Endothelial cell of umbilical vein (primary cell): ENCODE measurements around the gene EFNA5. TPM values are rescaled to one million over a fixed set of nuclear protein-coding genes. Genes with fewer than 3 reads are reported as not detected.

ENCODE experiments used
- BruUV-seq: library from RNA; stranded (reverse); fragments of 400-500 nt; replicated peaks from 2 replicates; lab custom pipeline; 2021; lab: Mats Ljungman, UMichigan
- CTCF ChIA-PET: fragments of 300-600, 350-600 bp; sonication (Branson Sonifier 250); formaldehyde crosslinking; loops from one replicate; lab custom pipeline; 2021; ENCODE audit warnings: antibody characterized with exemption, inconsistent platforms; lab: Charles Lee
- POLR2A ChIA-PET: fragments of 300-600, 350-600 bp; sonication (Branson Sonifier 250); formaldehyde crosslinking; loops from one replicate; lab custom pipeline; 2021; ENCODE audit warnings: antibody characterized with exemption, inconsistent platforms; lab: Charles Lee
- DNase-seq: peaks from one replicate; pipeline ENCODE4 v3.0.0-alpha.2; 2011; ENCODE audit warnings: low read depth, low spot score
- FAIRE-seq: peaks from 2 replicates; lab custom pipeline; 2011; peaks lifted over from hg19 to GRCh38; lab: Jason Lieb, UNC
- H2AFZ ChIP-seq: 2 replicates; pipeline ENCODE4 v1.6.0; 2012; ENCODE audit warnings: low read depth, low read length, control low read depth, inconsistent platforms
- H3K27ac ChIP-seq: 2 replicates; pipeline ENCODE4 v1.5.1; 2011; ENCODE audit warnings: low read depth, mild to moderate bottlenecking, control low read depth, low read length, moderate library complexity; ENCODE audit not compliant: insufficient read depth
- H3K27me3 ChIP-seq, 2 experiments: 2 replicates each; pipeline versions ENCODE4 v1.6.0 to v1.6.1; 2011; ENCODE audit warnings: low read length in 2 of 2, mixed read lengths in 1 of 2; ENCODE audit not compliant: control insufficient read depth in 2 of 2, insufficient read depth in 2 of 2
- H3K36me3 ChIP-seq, 2 experiments: 2 replicates in 1 of 2; 3 replicates in 1 of 2; pipeline ENCODE4 v1.5.1; 2011; ENCODE audit warnings: low read length in 2 of 2, mild to moderate bottlenecking in 1 of 2, moderate library complexity in 1 of 2; ENCODE audit not compliant: control insufficient read depth in 2 of 2, insufficient read depth in 2 of 2; ENCODE audit errors: extremely low read depth in 1 of 2
- H3K4me1 ChIP-seq: 3 replicates; pipeline ENCODE4 v1.5.1; 2011; ENCODE audit warnings: mild to moderate bottlenecking, low read length; ENCODE audit not compliant: control insufficient read depth, insufficient read depth; ENCODE audit errors: extremely low read depth
- H3K4me2 ChIP-seq: 2 replicates; pipeline ENCODE4 v1.6.1; 2011; ENCODE audit warnings: low read length, control low read depth, mixed read lengths; ENCODE audit not compliant: insufficient read depth
- H3K4me3 ChIP-seq, 3 experiments: fragments of 200-600 bp in 1 of 3; sonication (generic), shearing (Covaris generic) in 1 of 3; replicated peaks in 1 of 3; 2 replicates each; pipeline ENCODE4 v1.5.1; 2011 to 2016; ENCODE audit warnings: control low read depth in 3 of 3, low read length in 3 of 3, mild to moderate bottlenecking in 2 of 3, inconsistent platforms in 1 of 3, low read depth in 1 of 3, moderate library complexity in 1 of 3; ENCODE audit not compliant: insufficient read depth in 1 of 3
- H3K79me2 ChIP-seq: 2 replicates; pipeline ENCODE4 v1.6.0; 2012; ENCODE audit warnings: low read length, inconsistent platforms; ENCODE audit not compliant: control insufficient read depth, insufficient read depth
- H3K9ac ChIP-seq: replicated peaks from 2 replicates; pipeline ENCODE3; 2011; ENCODE audit warnings: low read length, control low read depth; ENCODE audit not compliant: insufficient read depth; ENCODE audit errors: extremely low read depth
- H3K9me1 ChIP-seq: replicated peaks from 3 replicates; pipeline ENCODE4 v1.6.0; 2011; ENCODE audit warnings: mild to moderate bottlenecking, low read length; ENCODE audit not compliant: control insufficient read depth, insufficient read depth; ENCODE audit errors: extremely low read depth
- H3K9me3 ChIP-seq: replicated peaks from 2 replicates; pipeline ENCODE4 v1.5.1; 2012; ENCODE audit warnings: low read length, inconsistent platforms; ENCODE audit not compliant: control insufficient read depth, insufficient read depth
- H4K20me1 ChIP-seq: replicated peaks from 2 replicates; pipeline ENCODE3; 2011; ENCODE audit warnings: mild to moderate bottlenecking, low read length; ENCODE audit not compliant: control insufficient read depth, insufficient read depth; ENCODE audit errors: extremely low read depth
- EZH2 ChIP-seq: IDR thresholded peaks from 2 replicates; pipeline ENCODE4 v1.6.1; 2012; ENCODE audit warnings: borderline replicate concordance, low read depth, mild to moderate bottlenecking, moderate library complexity, low read length, inconsistent platforms; ENCODE audit not compliant: severe bottlenecking
- FOS ChIP-seq: IDR thresholded peaks from 2 replicates; pipeline ENCODE4 v1.6.1; 2011; ENCODE audit warnings: mild to moderate bottlenecking, low read length, moderate library complexity, borderline replicate concordance; ENCODE audit not compliant: insufficient read depth
- GATA2 ChIP-seq: IDR thresholded peaks from 2 replicates; pipeline ENCODE4 v1.7.0; 2011; ENCODE audit warnings: low read depth, mild to moderate bottlenecking, moderate library complexity, mixed read lengths, low read length; ENCODE audit not compliant: insufficient read length, insufficient read depth
- JUN ChIP-seq: IDR thresholded peaks from 2 replicates; pipeline ENCODE4 v1.6.1; 2011; ENCODE audit warnings: borderline replicate concordance, low read depth; ENCODE audit not compliant: insufficient read length, insufficient read depth
- MAX ChIP-seq: IDR thresholded peaks from 2 replicates; pipeline ENCODE4 v1.6.1; 2011; ENCODE audit not compliant: insufficient read depth, insufficient read length
- MYC ChIP-seq: IDR thresholded peaks from one replicate; pipeline ENCODE4 v1.6.1; 2011; ENCODE audit warnings: mild to moderate bottlenecking, low read depth, low read length
- POLR2A ChIP-seq: IDR thresholded peaks from 2 replicates; pipeline ENCODE4 v1.6.1; 2012; ENCODE audit warnings: low read depth, mild to moderate bottlenecking, control low read depth, low read length
- POLR2AphosphoS5 ChIP-seq: IDR thresholded peaks from 2 replicates; pipeline ENCODE4 v1.6.1; 2012; ENCODE audit warnings: low read depth, mild to moderate bottlenecking, control low read depth, low read length, moderate library complexity; ENCODE audit not compliant: insufficient read depth
- dilution Hi-C: fragments of 300-500 bp; cut with MboI; formaldehyde crosslinking; loops from one replicate; pipeline ENCODE4 v1.15.0; 2019; ENCODE audit warnings: low sequenced_read_pairs; ENCODE audit not compliant: extremely low pct_ligation_motif_present
- intact Hi-C: fragments of 100-400 bp; cut with micrococcal nuclease; formaldehyde crosslinking; loops from one replicate; pipeline ENCODE4 v1.10.0; 2022
- polyA plus RNA-seq, 4 experiments: library from polyadenylated mRNA; depleted of rRNA in 3 of 4; stranded (reverse) in 3 of 4; unstranded in 1 of 4; fragments of >200 nt; gene quantifications; 2 replicates each; pipeline versions ENCODE4 v1.2.1 to v1.2.3, GENCODE V29; 2011 to 2012; ENCODE audit warnings: missing spikeins in 1 of 4
- total RNA-seq: library from RNA; stranded (reverse); gene quantifications from 2 replicates; pipeline ENCODE4 v1.2.3, GENCODE V29; 2021
- TF ChIP-seq, protein P1 (sequence below), 2 donors: IDR thresholded peaks; 1 replicate in 1 of 2; 2 replicates in 1 of 2; pipeline ENCODE4 v1.5.1; 2011; ENCODE audit warnings: low read length in 2 of 2, mild to moderate bottlenecking in 2 of 2, moderate library complexity in 2 of 2, control low read depth in 1 of 2, inconsistent platforms in 1 of 2, low read depth in 1 of 2; ENCODE audit not compliant: insufficient read depth in 1 of 2; ENCODE audit errors: extremely low read depth in 1 of 2

The EFNA5 gene
- total and polyA plus RNA-seq, 2 donors (not counting 3 experiments of a cell fraction or from before 2014, with no cell fraction given): 13.6 to 22.1 TPM

GRCh38 chr5:107640568-107640967, 30.2 kb downstream of the EFNA5 start:
- no peaks in the 10 kb centered on the region for H3K27me3 ChIP-seq
- FAIRE-seq (no peak), DNase-seq (no peak)
- no TSS peak for BruUV-seq
- H3K9ac ChIP-seq: no peak overlapping the region
- no peaks in the 10 kb centered on the region for H3K9me1 ChIP-seq
- no peak overlapping the region for H3K4me2 ChIP-seq
- no peak overlapping the region for H3K4me3 ChIP-seq
- TF ChIP-seq POLR2AphosphoS5 (no peak), GATA2 (no peak), POLR2A (no peak), MYC (no peak), MAX (no peak), JUN (no peak), EZH2 (no peak), FOS (no peak)
- TF ChIP-seq, protein P1, sequence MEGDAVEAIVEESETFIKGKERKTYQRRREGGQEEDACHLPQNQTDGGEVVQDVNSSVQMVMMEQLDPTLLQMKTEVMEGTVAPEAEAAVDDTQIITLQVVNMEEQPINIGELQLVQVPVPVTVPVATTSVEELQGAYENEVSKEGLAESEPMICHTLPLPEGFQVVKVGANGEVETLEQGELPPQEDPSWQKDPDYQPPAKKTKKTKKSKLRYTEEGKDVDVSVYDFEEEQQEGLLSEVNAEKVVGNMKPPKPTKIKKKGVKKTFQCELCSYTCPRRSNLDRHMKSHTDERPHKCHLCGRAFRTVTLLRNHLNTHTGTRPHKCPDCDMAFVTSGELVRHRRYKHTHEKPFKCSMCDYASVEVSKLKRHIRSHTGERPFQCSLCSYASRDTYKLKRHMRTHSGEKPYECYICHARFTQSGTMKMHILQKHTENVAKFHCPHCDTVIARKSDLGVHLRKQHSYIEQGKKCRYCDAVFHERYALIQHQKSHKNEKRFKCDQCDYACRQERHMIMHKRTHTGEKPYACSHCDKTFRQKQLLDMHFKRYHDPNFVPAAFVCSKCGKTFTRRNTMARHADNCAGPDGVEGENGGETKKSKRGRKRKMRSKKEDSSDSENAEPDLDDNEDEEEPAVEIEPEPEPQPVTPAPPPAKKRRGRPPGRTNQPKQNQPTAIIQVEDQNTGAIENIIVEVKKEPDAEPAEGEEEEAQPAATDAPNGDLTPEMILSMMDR (IDR thresholded peaks at IDR 0.05; ENCODE audit: extremely low read depth in 1 of 2, insufficient read depth in 1 of 2, low read depth in 1 of 2, low read length in 2 of 2): no peak
- H3K27ac ChIP-seq: no peak overlapping the region
- H3K4me1 ChIP-seq: no peaks in the 10 kb centered on the region
- no peaks in the 10 kb centered on the region for H4K20me1 ChIP-seq
- ChIA-PET CTCF (interaction anchor here (0.8 to 1.7 kb wide), 2 partner anchors 13 to 19 kb away, joined by 3 to 6 read pairs; no protein-coding TSS in a partner anchor), POLR2A (no interaction called here)
- no peaks in the 10 kb centered on the region for H3K36me3 ChIP-seq
- no peaks in the 10 kb centered on the region for H3K9me3 ChIP-seq
- H3K79me2 ChIP-seq: peaks cover 9% of the 10 kb centered on the region
- dilution Hi-C loops (no loop called here), intact Hi-C loops (no loop called here)
- H2AFZ ChIP-seq: no peak overlapping the region
